Measurements from ENCODE around the gene NFS1. TPM values are rescaled to one million over a fixed set of nuclear protein-coding genes. Genes with fewer than 3 reads are reported as not detected.
"Not testable (repeated sequence)": the region's sequence is repeated elsewhere in the genome, so short reads cannot be mapped to it uniquely, and the experiment has no call there.

The NFS1 gene
- polyA plus RNA-seq, 1 donor (not counting 4 experiments of a cell fraction or from before 2014, with no cell fraction given), result 39.6 TPM

GRCh38 chr20:35718972-35719635, 20.0 kb upstream of the NFS1 start:
- H3K9me3 ChIP-seq (ENCODE audit: control insufficient read depth, low read depth, low read length), result no peaks in the 10 kb centered on the region
- no peak for TF ChIP-seq EZH2 (IDR thresholded peaks at IDR 0.05; ENCODE audit: low read length)
- TF ChIP-seq CTCF (optimal IDR thresholded peaks at IDR 0.05 in 1 of 3, IDR thresholded peaks at IDR 0.05 in 1 of 3, conservative IDR thresholded peaks at IDR 0.05 in 1 of 3; ENCODE audit: extremely low read depth in 1 of 3, insufficient read depth in 2 of 3, low read length in 3 of 3), result no peak
- H3K9ac ChIP-seq (ENCODE audit: control insufficient read depth, extremely low read depth, insufficient read depth, low read length), result no peak overlapping the region
- H3K4me1 ChIP-seq (ENCODE audit: control insufficient read depth, extremely low read depth, insufficient read depth, low read length), result no peaks in the 10 kb centered on the region
- H3K36me3 ChIP-seq (ENCODE audit: control insufficient read depth in 2 of 2, extremely low read depth in 1 of 2, insufficient read depth in 2 of 2, low read length in 2 of 2), result peaks cover 51 to 67% of the 10 kb centered on the region in 2 experiments
- dilution Hi-C loops (cut with MboI; ENCODE audit: extremely low pct_ligation_motif_present, low sequenced_read_pairs), result no loop called here
- no peak overlapping the region for H3K27ac ChIP-seq (ENCODE audit: control insufficient read depth, insufficient read depth, low read length)
- FAIRE-seq (no peak), DNase-seq (ENCODE audit: low read depth, low spot score) (no peak)
- H4K20me1 ChIP-seq (ENCODE audit: control insufficient read depth, extremely low read depth, insufficient read depth, low read length), result peaks cover 27% of the 10 kb centered on the region
- no peaks in the 10 kb centered on the region for H3K27me3 ChIP-seq (ENCODE audit: control insufficient read depth, extremely low read depth, insufficient read depth, low read length)
- no peak overlapping the region for H2AFZ ChIP-seq (ENCODE audit: control insufficient read depth, low read length)
- peaks cover 87% of the 10 kb centered on the region for H3K79me2 ChIP-seq (ENCODE audit: control insufficient read depth, insufficient read depth, low read length)
- no peak overlapping the region for H3K4me2 ChIP-seq (ENCODE audit: control insufficient read depth, extremely low read depth, insufficient read depth, low read depth, low read length)
- H3K9me1 ChIP-seq (ENCODE audit: control insufficient read depth, extremely low read depth, insufficient read depth, low read length), result no peaks in the 10 kb centered on the region
- no peak overlapping the region for H3K4me3 ChIP-seq (ENCODE audit: control insufficient read depth in 2 of 3, extremely low read depth in 1 of 3, insufficient read depth in 2 of 3, low read depth in 1 of 3, low read length in 3 of 3)

GRCh38 chr20:35718321-35718720, 19.2 kb upstream of the NFS1 start:
- Histone ChIP-seq H4K20me1 (ENCODE audit: control insufficient read depth, extremely low read depth, insufficient read depth, low read length) (peaks cover 26% of the 10 kb centered on the region), H3K36me3 (ENCODE audit: control insufficient read depth in 2 of 2, extremely low read depth in 1 of 2, insufficient read depth in 2 of 2, low read length in 2 of 2) (peaks cover 53 to 61% of the 10 kb centered on the region in 2 experiments), H3K79me2 (ENCODE audit: control insufficient read depth, insufficient read depth, low read length) (peaks cover 86% of the 10 kb centered on the region)
- H3K9me1 ChIP-seq (ENCODE audit: control insufficient read depth, extremely low read depth, insufficient read depth, low read length); H3K27ac ChIP-seq (ENCODE audit: control insufficient read depth, insufficient read depth, low read length); H2AFZ ChIP-seq (ENCODE audit: control insufficient read depth, low read length); H3K4me1 ChIP-seq (ENCODE audit: control insufficient read depth, extremely low read depth, insufficient read depth, low read length); H3K4me2 ChIP-seq (ENCODE audit: control insufficient read depth, extremely low read depth, insufficient read depth, low read depth, low read length); FAIRE-seq; H3K27me3 ChIP-seq (ENCODE audit: control insufficient read depth, extremely low read depth, insufficient read depth, low read length); H3K9me3 ChIP-seq (ENCODE audit: control insufficient read depth, low read depth, low read length); H3K4me3 ChIP-seq (ENCODE audit: control insufficient read depth in 2 of 3, extremely low read depth in 1 of 3, insufficient read depth in 2 of 3, low read depth in 1 of 3, low read length in 3 of 3); dilution Hi-C loops (cut with MboI; ENCODE audit: extremely low pct_ligation_motif_present, low sequenced_read_pairs); DNase-seq (ENCODE audit: low read depth, low spot score); H3K9ac ChIP-seq (ENCODE audit: control insufficient read depth, extremely low read depth, insufficient read depth, low read length): not testable (repeated sequence)

GRCh38 chr20:35716330-35716729, 17.2 kb upstream of the NFS1 start:
- no peaks in the 10 kb centered on the region for H3K27me3 ChIP-seq (ENCODE audit: control insufficient read depth, extremely low read depth, insufficient read depth, low read length)
- no peak overlapping the region for H3K4me3 ChIP-seq (ENCODE audit: control insufficient read depth in 2 of 3, extremely low read depth in 1 of 3, insufficient read depth in 2 of 3, low read depth in 1 of 3, low read length in 3 of 3)
- H2AFZ ChIP-seq (ENCODE audit: control insufficient read depth, low read length), result no peak overlapping the region
- FAIRE-seq (no peak), DNase-seq (ENCODE audit: low read depth, low spot score) (no peak)
- no peaks in the 10 kb centered on the region for H3K9me1 ChIP-seq (ENCODE audit: control insufficient read depth, extremely low read depth, insufficient read depth, low read length)
- no peak overlapping the region for H3K27ac ChIP-seq (ENCODE audit: control insufficient read depth, insufficient read depth, low read length)
- dilution Hi-C loops (cut with MboI; ENCODE audit: extremely low pct_ligation_motif_present, low sequenced_read_pairs), result no loop called here
- H3K4me1 ChIP-seq (ENCODE audit: control insufficient read depth, extremely low read depth, insufficient read depth, low read length), result no peaks in the 10 kb centered on the region
- no peaks in the 10 kb centered on the region for H3K9me3 ChIP-seq (ENCODE audit: control insufficient read depth, low read depth, low read length)
- peaks cover 52 to 64% of the 10 kb centered on the region in 2 experiments for H3K36me3 ChIP-seq (ENCODE audit: control insufficient read depth in 2 of 2, extremely low read depth in 1 of 2, insufficient read depth in 2 of 2, low read length in 2 of 2)
- no peak overlapping the region for H3K4me2 ChIP-seq (ENCODE audit: control insufficient read depth, extremely low read depth, insufficient read depth, low read depth, low read length)
- H3K9ac ChIP-seq (ENCODE audit: control insufficient read depth, extremely low read depth, insufficient read depth, low read length), result no peak overlapping the region
- H3K79me2 ChIP-seq (ENCODE audit: control insufficient read depth, insufficient read depth, low read length), result peaks cover 87% of the 10 kb centered on the region
- peaks cover 28% of the 10 kb centered on the region for H4K20me1 ChIP-seq (ENCODE audit: control insufficient read depth, extremely low read depth, insufficient read depth, low read length)
- TF ChIP-seq CTCF (optimal IDR thresholded peaks at IDR 0.05 in 1 of 3, IDR thresholded peaks at IDR 0.05 in 1 of 3, conservative IDR thresholded peaks at IDR 0.05 in 1 of 3; ENCODE audit: extremely low read depth in 1 of 3, insufficient read depth in 2 of 3, low read length in 3 of 3), result no peak
- TF ChIP-seq EZH2 (IDR thresholded peaks at IDR 0.05; ENCODE audit: low read length), result no peak

All from keratinocyte (primary cell).